ENCODE data around the gene ASF1B.

DNA sequence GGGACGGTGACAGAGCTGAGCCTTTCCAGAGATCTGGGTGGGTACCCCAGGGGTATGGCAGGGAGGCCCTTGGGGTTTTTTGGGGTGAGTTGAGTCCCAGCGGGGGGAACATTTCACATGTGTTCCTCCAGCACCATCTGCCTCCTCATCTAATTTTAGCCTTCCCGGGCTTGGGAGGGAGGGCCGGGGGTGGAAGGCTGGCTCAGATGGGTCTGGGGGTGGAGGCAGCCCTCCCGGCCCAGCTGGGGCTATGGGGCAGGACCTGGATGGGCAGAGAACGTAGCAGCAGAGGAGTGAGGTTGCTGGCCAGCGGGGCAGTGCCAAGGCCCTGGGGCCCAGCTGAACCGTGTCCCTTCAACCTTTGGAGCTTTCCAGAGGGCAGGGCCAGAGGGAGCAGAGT is 46.1 kb upstream of the ASF1B start:
- TF ChIP-seq, protein P1, sequence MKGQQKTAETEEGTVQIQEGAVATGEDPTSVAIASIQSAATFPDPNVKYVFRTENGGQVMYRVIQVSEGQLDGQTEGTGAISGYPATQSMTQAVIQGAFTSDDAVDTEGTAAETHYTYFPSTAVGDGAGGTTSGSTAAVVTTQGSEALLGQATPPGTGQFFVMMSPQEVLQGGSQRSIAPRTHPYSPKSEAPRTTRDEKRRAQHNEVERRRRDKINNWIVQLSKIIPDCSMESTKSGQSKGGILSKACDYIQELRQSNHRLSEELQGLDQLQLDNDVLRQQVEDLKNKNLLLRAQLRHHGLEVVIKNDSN (IDR thresholded peaks at IDR 0.05): no peak
- no peak for TF ChIP-seq EP300 (IDR thresholded peaks at IDR 0.05; ENCODE audit: borderline replicate concordance)
- no peak for TF ChIP-seq TCF12 (IDR thresholded peaks at IDR 0.05; ENCODE audit: low read depth)
- TF ChIP-seq, protein P2, sequence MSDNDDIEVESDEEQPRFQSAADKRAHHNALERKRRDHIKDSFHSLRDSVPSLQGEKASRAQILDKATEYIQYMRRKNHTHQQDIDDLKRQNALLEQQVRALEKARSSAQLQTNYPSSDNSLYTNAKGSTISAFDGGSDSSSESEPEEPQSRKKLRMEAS (IDR thresholded peaks at IDR 0.05): no peak
- TF ChIP-seq CREB1 (IDR thresholded peaks at IDR 0.05; ENCODE audit: low read depth): no peak
- TF ChIP-seq, protein P3, sequence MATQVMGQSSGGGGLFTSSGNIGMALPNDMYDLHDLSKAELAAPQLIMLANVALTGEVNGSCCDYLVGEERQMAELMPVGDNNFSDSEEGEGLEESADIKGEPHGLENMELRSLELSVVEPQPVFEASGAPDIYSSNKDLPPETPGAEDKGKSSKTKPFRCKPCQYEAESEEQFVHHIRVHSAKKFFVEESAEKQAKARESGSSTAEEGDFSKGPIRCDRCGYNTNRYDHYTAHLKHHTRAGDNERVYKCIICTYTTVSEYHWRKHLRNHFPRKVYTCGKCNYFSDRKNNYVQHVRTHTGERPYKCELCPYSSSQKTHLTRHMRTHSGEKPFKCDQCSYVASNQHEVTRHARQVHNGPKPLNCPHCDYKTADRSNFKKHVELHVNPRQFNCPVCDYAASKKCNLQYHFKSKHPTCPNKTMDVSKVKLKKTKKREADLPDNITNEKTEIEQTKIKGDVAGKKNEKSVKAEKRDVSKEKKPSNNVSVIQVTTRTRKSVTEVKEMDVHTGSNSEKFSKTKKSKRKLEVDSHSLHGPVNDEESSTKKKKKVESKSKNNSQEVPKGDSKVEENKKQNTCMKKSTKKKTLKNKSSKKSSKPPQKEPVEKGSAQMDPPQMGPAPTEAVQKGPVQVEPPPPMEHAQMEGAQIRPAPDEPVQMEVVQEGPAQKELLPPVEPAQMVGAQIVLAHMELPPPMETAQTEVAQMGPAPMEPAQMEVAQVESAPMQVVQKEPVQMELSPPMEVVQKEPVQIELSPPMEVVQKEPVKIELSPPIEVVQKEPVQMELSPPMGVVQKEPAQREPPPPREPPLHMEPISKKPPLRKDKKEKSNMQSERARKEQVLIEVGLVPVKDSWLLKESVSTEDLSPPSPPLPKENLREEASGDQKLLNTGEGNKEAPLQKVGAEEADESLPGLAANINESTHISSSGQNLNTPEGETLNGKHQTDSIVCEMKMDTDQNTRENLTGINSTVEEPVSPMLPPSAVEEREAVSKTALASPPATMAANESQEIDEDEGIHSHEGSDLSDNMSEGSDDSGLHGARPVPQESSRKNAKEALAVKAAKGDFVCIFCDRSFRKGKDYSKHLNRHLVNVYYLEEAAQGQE (IDR thresholded peaks at IDR 0.05; ENCODE audit: low read depth): no peak
- TF ChIP-seq RAD21 (IDR thresholded peaks at IDR 0.05; ENCODE audit: low read depth): no peak
- TF ChIP-seq YY1 (IDR thresholded peaks at IDR 0.05; ENCODE audit: low read depth): no peak
- TF ChIP-seq TAF1 (IDR thresholded peaks at IDR 0.05; ENCODE audit: low read depth): no peak
- TF ChIP-seq EGR1 (IDR thresholded peaks at IDR 0.05): no peak
- TF ChIP-seq CEBPB (IDR thresholded peaks at IDR 0.05): no peak
